Measurements from ENCODE around the gene CENPX. TPM values are rescaled to one million over a fixed set of nuclear protein-coding genes. Genes with fewer than 3 reads are reported as not detected.

The CENPX gene
- total RNA-seq, 1 experiment from 2014 or later: 97.0 TPM

DNA sequence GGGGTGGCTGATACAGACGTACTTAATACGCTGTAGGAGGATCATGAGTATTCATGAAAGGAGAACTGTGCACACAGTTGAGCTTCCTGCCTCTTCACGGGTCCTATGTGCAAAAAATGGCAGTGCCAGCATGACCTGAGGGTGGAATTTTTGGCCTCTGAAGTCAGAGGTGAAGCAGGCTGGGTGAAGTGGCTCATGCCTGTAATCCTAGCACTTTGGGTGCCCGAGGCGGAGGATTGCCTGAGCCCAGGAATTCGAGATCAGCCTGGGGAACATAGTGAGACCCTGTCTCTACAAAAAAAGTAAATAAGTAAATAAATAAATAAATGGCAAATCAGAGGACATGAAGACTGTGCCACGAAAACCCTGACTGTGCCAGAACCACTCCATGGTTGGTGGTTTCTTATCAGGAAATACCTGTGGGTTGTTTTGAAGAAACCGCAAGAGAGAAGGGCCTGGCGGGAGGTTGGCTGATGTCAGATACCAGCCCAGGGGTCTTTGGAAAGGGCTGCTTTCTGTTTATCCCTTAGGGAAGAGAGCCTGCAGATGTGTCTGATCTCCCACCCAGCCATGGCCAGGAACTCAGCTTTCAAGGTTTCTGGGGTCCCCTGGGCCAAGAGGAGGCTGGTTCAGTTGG, 41.9 kb downstream of the CENPX start:
- peak; percentile 26 for DNase-seq (ENCODE audit: low read depth)

DNA sequence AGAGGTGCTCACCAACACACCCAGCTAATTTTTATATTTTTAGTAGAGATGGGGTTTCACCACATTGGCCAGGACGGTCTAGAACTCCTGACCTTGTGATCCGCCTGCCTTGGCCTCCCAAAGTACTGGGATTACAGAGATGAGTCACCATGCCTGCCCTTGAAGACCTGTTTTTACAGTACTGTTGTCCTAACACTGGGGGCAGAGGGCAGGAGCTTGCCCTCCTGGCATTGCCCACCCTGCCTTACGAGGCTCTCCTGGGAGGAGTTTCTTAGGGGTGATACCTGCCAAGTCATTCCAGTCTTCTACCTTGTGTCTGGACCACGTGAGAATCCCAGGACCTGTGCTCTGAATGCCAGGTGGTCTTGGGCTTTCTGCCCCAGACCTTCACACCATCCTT, 42.6 kb downstream of the CENPX start:
- DNase-seq (ENCODE audit: low read depth): no peak

DNA sequence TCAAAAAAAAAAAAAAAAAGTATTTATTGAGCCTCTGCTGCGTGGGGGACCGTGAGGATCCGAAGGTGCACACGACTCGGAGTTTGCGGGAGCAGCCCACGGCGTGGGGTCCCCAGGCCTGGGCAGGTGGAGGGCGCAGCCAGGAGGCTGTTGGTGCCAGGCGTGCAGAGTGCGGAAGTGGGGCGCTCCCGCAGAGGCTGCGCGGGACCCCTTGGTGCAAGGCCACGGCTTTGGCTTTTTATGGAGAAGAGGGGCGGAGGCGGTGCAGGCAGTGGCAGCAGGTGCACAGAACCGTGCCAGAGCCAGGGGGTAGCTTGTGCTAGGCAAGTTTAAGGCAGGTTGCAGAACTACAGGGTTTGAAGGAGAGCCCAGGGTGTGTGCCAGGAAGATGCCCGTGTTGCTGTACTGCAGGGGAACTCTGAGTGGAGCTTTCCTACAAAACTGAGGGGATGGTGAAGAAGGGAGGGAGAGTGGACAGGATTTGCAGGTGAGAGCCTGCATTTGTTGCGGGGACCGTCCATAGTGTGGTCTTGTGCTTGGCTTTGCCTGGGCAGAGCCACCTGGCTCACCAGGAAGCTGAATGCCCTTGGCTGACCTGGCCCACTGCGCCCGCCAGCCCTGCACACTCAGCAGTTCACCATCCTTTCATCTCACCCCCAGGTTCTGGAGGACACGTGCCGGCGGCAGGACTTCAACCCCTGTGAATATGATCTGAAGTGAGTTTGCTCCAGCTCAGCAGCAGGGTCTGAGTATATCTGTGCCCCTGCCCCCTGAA, 44.0 kb downstream of the CENPX start:
- DNase-seq (ENCODE audit: low read depth): no peak

DNA sequence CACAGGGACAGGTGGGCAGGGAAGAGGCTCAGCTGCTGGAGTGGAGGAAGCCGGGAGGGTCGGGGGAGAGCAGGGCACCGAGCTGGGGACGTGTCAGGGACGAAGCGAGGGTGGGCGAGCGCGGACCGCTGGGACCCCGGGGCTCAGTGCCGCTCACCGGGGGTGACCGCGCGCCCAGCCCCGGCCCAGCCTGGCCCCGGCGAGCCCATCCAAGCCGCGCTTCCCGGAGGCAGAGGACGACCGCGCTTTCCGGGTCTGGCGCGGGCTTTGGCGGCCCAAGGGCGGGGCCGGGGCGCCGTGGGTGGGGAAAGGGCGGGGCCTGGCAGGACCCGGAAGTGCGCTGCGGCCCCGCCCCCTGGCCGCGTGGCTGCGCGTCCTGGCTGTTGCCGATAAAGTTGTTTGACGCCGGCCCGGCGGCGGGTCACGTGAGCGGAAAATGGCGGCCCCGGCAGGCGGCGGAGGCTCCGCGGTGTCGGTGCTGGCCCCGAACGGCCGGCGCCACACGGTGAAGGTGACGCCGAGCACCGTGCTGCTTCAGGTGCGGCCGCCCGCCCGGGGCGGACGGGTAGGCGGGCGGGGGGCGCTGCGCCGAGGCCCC, 45.4 kb downstream of the CENPX start, which contains the start of gene ASPSCR1:
Gene ASPSCR1, plus strand, starts transcription at position 419 of the 598 bp plus-strand sequence. Its CDS starts 18 bp downstream, at position 437.
- DNase-seq (ENCODE audit: low read depth): peak; percentile 76

DNA sequence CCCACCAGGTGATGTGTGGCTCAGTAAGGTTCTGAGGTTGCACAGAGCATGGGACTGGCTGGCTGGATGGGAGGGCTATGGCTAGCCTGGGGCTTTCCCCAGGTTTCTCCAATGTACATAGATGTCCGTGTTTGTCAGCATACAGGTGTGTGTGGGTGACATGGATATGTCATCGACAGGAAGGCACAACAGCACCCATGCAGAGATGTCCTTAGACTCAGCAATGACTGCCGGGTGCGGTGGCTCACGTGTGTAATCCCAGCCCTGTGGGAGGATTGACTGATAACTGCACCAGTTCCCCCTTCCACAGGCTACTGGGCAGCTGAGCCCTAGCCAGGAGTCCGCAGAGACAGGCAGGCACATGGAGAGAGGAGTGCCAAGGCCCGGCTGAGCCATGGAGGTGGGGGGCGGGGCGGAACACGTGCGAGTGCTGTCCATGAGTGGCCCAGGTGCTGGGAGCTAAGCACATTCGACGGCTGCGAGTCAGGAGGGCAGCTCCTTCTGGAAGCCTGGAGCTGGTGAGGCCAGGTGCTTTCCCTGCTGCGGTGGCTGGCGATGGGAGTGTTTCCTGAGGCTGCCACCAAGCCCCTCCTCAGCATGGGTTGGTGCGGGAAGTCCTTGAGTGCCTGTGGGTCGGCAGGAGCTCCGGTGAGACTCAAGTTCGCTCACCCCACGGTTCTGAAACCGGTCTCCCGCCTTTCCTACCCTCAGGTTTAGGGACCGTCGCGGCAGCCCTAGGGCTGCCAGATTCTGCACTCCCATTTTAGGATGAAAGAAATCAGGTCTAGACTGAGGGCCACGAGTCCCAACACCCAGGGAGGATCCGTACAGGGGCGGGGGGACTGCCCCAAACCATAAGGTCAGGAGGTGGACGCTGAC, 46.1 kb downstream of the CENPX start:
- DNase-seq (ENCODE audit: low read depth): peak; percentile 15

DNA sequence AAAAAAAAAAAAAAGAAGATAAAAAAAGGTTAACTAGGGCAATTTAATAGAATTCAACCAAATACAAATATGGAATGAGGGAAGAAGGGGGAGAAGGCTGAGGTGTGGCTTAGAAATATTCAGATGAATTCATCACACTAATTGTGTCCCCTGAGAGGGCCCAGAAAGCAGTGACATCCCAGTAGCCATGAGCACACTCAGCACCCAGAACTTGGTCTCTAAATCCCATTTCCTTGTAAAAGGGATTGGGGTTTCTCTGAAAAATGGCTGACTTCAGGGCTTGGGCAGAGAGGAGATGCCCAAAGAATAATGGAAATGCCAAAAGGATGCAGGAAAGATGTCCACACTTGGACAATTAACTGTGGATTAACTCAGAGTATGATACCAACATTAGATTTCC, 49.2 kb downstream of the CENPX start:
- no peak for DNase-seq (ENCODE audit: low read depth)

DNA sequence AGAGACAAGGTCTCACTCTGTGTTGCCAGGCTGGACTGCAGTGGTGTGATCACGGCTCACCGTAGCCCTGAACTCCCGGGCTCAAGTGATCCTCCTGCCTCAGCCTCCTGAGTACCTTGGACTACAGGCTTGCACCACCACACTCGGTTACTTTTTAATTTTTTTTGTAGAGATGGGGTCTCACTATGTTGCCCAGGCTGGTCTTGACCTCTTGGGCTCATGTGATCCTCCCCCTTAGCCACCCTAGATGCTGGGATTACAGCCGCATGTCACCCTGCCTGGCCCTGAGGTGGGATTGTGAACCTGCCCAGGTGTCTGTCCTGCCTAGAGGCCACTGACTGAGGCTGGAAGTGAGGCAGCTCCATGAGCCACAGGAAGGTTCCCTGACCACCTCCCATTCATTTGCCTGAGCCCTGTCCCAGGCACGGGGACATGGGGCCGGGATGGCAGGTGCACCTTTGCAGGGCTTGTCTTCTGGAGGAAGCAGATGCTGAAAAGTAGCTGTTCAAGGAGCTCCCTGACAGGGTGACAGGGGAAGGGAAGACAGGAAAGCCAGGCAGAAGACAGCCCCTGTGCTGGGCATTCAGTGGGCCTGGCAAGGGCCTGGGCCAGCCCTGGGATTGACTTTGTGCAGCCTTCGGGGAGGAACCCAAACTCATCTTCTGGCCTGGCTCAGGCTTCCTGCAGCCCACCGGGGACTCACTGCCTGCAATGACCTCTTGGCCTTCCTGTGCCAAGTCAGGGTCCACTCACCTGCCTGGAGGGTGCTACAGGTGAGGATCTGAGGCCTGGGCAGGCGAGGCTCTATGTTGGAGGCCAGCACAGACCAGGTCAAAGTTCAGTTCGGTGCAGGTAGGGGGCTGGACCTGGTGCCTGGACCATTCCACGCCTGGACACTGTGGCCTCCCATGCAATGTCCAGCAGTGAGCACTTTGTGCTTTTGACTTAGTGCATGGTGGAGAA, 53.5 kb downstream of the CENPX start:
- no peak for DNase-seq (ENCODE audit: low read depth)

Other genes starting within 250 kb of the CENPX start
- not detected in 2 replicates for gene GCGR, start 218.7 kb downstream of the CENPX start, total RNA-seq (2014; rRNA removed; shearing (Covaris generic))
- 81.9 and 87.0 TPM in 2 replicates for gene MCRIP1, start 189.6 kb downstream of the CENPX start, total RNA-seq (2014; rRNA removed; shearing (Covaris generic))
- gene PPP1R27, start 187.8 kb downstream of the CENPX start, total RNA-seq (2014; rRNA removed; shearing (Covaris generic)): 0.47 TPM in 1 of 2 replicates, not detected in the other
- 784 and 825 TPM in 2 replicates for gene P4HB, start 162.3 kb downstream of the CENPX start, total RNA-seq (2014; rRNA removed; shearing (Covaris generic))
- gene ARHGDIA, start 151.5 kb downstream of the CENPX start, total RNA-seq (2014; rRNA removed; shearing (Covaris generic)): 206 and 315 TPM in 2 replicates
- 311 and 338 TPM in 2 replicates for gene ALYREF, start 131.3 kb downstream of the CENPX start, total RNA-seq (2014; rRNA removed; shearing (Covaris generic))
- gene ANAPC11, start 131.2 kb downstream of the CENPX start, total RNA-seq (2014; rRNA removed; shearing (Covaris generic)): 100 and 133 TPM in 2 replicates
- gene NPB, start 120.6 kb downstream of the CENPX start, total RNA-seq (2014; rRNA removed; shearing (Covaris generic)): 0.13 and 0.34 TPM in 2 replicates
- gene PCYT2, start 111.5 kb downstream of the CENPX start, total RNA-seq (2014; rRNA removed; shearing (Covaris generic)): 27.6 and 34.8 TPM in 2 replicates
- 19.4 and 20.2 TPM in 2 replicates for gene SIRT7, start 104.7 kb downstream of the CENPX start, total RNA-seq (2014; rRNA removed; shearing (Covaris generic))
- gene MAFG, start 95.1 kb downstream of the CENPX start, total RNA-seq (2014; rRNA removed; shearing (Covaris generic)): 19.2 and 21.1 TPM in 2 replicates
- gene PYCR1, start 85.6 kb downstream of the CENPX start, total RNA-seq (2014; rRNA removed; shearing (Covaris generic)): 58.8 and 67.1 TPM in 2 replicates
- gene MYADML2, start 75.6 kb downstream of the CENPX start, total RNA-seq (2014; rRNA removed; shearing (Covaris generic)): not detected in 2 replicates
- gene NOTUM, start 61.7 kb downstream of the CENPX start, total RNA-seq (2014; rRNA removed; shearing (Covaris generic)): not detected in 2 replicates
- 41.2 and 49.3 TPM in 2 replicates for gene ASPSCR1, start 45.2 kb downstream of the CENPX start, total RNA-seq (2014; rRNA removed; shearing (Covaris generic))
- 16.1 and 17.2 TPM in 2 replicates for gene LRRC45, start 427 bp upstream of the CENPX start, total RNA-seq (2014; rRNA removed; shearing (Covaris generic))
- 41.7 and 46.9 TPM in 2 replicates for gene RAC3, start 8.8 kb upstream of the CENPX start, total RNA-seq (2014; rRNA removed; shearing (Covaris generic))
- gene DCXR, start 14.8 kb upstream of the CENPX start, total RNA-seq (2014; rRNA removed; shearing (Covaris generic)): 75.1 and 83.5 TPM in 2 replicates
- 21.9 and 31.5 TPM in 2 replicates for gene RFNG, start 28.9 kb upstream of the CENPX start, total RNA-seq (2014; rRNA removed; shearing (Covaris generic))
- gene GPS1, start 29.0 kb upstream of the CENPX start, total RNA-seq (2014; rRNA removed; shearing (Covaris generic)): 240 and 272 TPM in 2 replicates
- 114 and 122 TPM in 2 replicates for gene DUS1L, start 42.9 kb upstream of the CENPX start, total RNA-seq (2014; rRNA removed; shearing (Covaris generic))
- 140 and 151 TPM in 2 replicates for gene FASN, start 75.4 kb upstream of the CENPX start, total RNA-seq (2014; rRNA removed; shearing (Covaris generic))
- gene CCDC57, start 190.0 kb upstream of the CENPX start, total RNA-seq (2014; rRNA removed; shearing (Covaris generic)): 10.6 and 12.9 TPM in 2 replicates
- 344 and 355 TPM in 2 replicates for gene SLC16A3, start 206.2 kb upstream of the CENPX start, total RNA-seq (2014; rRNA removed; shearing (Covaris generic))